Endothelial cell of umbilical vein (primary cell): ENCODE results near the gene DIABLO. TPM values are rescaled to one million over a fixed set of nuclear protein-coding genes. Genes with fewer than 3 reads are reported as not detected.

Source experiments
- BruUV-seq: library from RNA; stranded (reverse); fragments of 400-500 nt; replicated peaks from 2 replicates; lab custom pipeline; 2021; lab: Mats Ljungman, UMichigan
- CTCF ChIA-PET: fragments of 300-600, 350-600 bp; sonication (Branson Sonifier 250); formaldehyde crosslinking; loops from one replicate; lab custom pipeline; 2021; ENCODE audit warnings: antibody characterized with exemption, inconsistent platforms; lab: Charles Lee
- POLR2A ChIA-PET: fragments of 300-600, 350-600 bp; sonication (Branson Sonifier 250); formaldehyde crosslinking; loops from one replicate; lab custom pipeline; 2021; ENCODE audit warnings: antibody characterized with exemption, inconsistent platforms; lab: Charles Lee
- DNase-seq: peaks from one replicate; pipeline ENCODE4 v3.0.0-alpha.2; 2011; ENCODE audit warnings: low read depth, low spot score
- FAIRE-seq: peaks from 2 replicates; lab custom pipeline; 2011; peaks lifted over from hg19 to GRCh38; lab: Jason Lieb, UNC
- H2AFZ ChIP-seq: 2 replicates; pipeline ENCODE4 v1.6.0; 2012; ENCODE audit warnings: low read depth, low read length, control low read depth, inconsistent platforms
- H3K27ac ChIP-seq: 2 replicates; pipeline ENCODE4 v1.5.1; 2011; ENCODE audit warnings: low read depth, mild to moderate bottlenecking, control low read depth, low read length, moderate library complexity; ENCODE audit not compliant: insufficient read depth
- H3K27me3 ChIP-seq, 2 experiments: 2 replicates each; pipeline versions ENCODE4 v1.6.0 to v1.6.1; 2011; ENCODE audit warnings: low read length in 2 of 2, mixed read lengths in 1 of 2; ENCODE audit not compliant: control insufficient read depth in 2 of 2, insufficient read depth in 2 of 2
- H3K36me3 ChIP-seq, 2 experiments: 2 replicates in 1 of 2; 3 replicates in 1 of 2; pipeline ENCODE4 v1.5.1; 2011; ENCODE audit warnings: low read length in 2 of 2, mild to moderate bottlenecking in 1 of 2, moderate library complexity in 1 of 2; ENCODE audit not compliant: control insufficient read depth in 2 of 2, insufficient read depth in 2 of 2; ENCODE audit errors: extremely low read depth in 1 of 2
- H3K4me1 ChIP-seq: 3 replicates; pipeline ENCODE4 v1.5.1; 2011; ENCODE audit warnings: mild to moderate bottlenecking, low read length; ENCODE audit not compliant: control insufficient read depth, insufficient read depth; ENCODE audit errors: extremely low read depth
- H3K4me2 ChIP-seq: 2 replicates; pipeline ENCODE4 v1.6.1; 2011; ENCODE audit warnings: low read length, control low read depth, mixed read lengths; ENCODE audit not compliant: insufficient read depth
- H3K4me3 ChIP-seq, 3 experiments: fragments of 200-600 bp in 1 of 3; sonication (generic), shearing (Covaris generic) in 1 of 3; replicated peaks in 1 of 3; 2 replicates each; pipeline ENCODE4 v1.5.1; 2011 to 2016; ENCODE audit warnings: control low read depth in 3 of 3, low read length in 3 of 3, mild to moderate bottlenecking in 2 of 3, inconsistent platforms in 1 of 3, low read depth in 1 of 3, moderate library complexity in 1 of 3; ENCODE audit not compliant: insufficient read depth in 1 of 3
- H3K79me2 ChIP-seq: 2 replicates; pipeline ENCODE4 v1.6.0; 2012; ENCODE audit warnings: low read length, inconsistent platforms; ENCODE audit not compliant: control insufficient read depth, insufficient read depth
- H3K9ac ChIP-seq: replicated peaks from 2 replicates; pipeline ENCODE3; 2011; ENCODE audit warnings: low read length, control low read depth; ENCODE audit not compliant: insufficient read depth; ENCODE audit errors: extremely low read depth
- H3K9me1 ChIP-seq: replicated peaks from 3 replicates; pipeline ENCODE4 v1.6.0; 2011; ENCODE audit warnings: mild to moderate bottlenecking, low read length; ENCODE audit not compliant: control insufficient read depth, insufficient read depth; ENCODE audit errors: extremely low read depth
- H3K9me3 ChIP-seq: replicated peaks from 2 replicates; pipeline ENCODE4 v1.5.1; 2012; ENCODE audit warnings: low read length, inconsistent platforms; ENCODE audit not compliant: control insufficient read depth, insufficient read depth
- H4K20me1 ChIP-seq: replicated peaks from 2 replicates; pipeline ENCODE3; 2011; ENCODE audit warnings: mild to moderate bottlenecking, low read length; ENCODE audit not compliant: control insufficient read depth, insufficient read depth; ENCODE audit errors: extremely low read depth
- CTCF ChIP-seq, 2 donors: IDR thresholded peaks; 1 replicate in 1 of 2; 2 replicates in 1 of 2; pipeline ENCODE4 v1.5.1; 2011; ENCODE audit warnings: low read length in 2 of 2, mild to moderate bottlenecking in 2 of 2, moderate library complexity in 2 of 2, control low read depth in 1 of 2, inconsistent platforms in 1 of 2, low read depth in 1 of 2; ENCODE audit not compliant: insufficient read depth in 1 of 2; ENCODE audit errors: extremely low read depth in 1 of 2
- EZH2 ChIP-seq: IDR thresholded peaks from 2 replicates; pipeline ENCODE4 v1.6.1; 2012; ENCODE audit warnings: borderline replicate concordance, low read depth, mild to moderate bottlenecking, moderate library complexity, low read length, inconsistent platforms; ENCODE audit not compliant: severe bottlenecking
- FOS ChIP-seq: IDR thresholded peaks from 2 replicates; pipeline ENCODE4 v1.6.1; 2011; ENCODE audit warnings: mild to moderate bottlenecking, low read length, moderate library complexity, borderline replicate concordance; ENCODE audit not compliant: insufficient read depth
- GATA2 ChIP-seq: IDR thresholded peaks from 2 replicates; pipeline ENCODE4 v1.7.0; 2011; ENCODE audit warnings: low read depth, mild to moderate bottlenecking, moderate library complexity, mixed read lengths, low read length; ENCODE audit not compliant: insufficient read length, insufficient read depth
- JUN ChIP-seq: IDR thresholded peaks from 2 replicates; pipeline ENCODE4 v1.6.1; 2011; ENCODE audit warnings: borderline replicate concordance, low read depth; ENCODE audit not compliant: insufficient read length, insufficient read depth
- MAX ChIP-seq: IDR thresholded peaks from 2 replicates; pipeline ENCODE4 v1.6.1; 2011; ENCODE audit not compliant: insufficient read depth, insufficient read length
- MYC ChIP-seq: IDR thresholded peaks from one replicate; pipeline ENCODE4 v1.6.1; 2011; ENCODE audit warnings: mild to moderate bottlenecking, low read depth, low read length
- POLR2A ChIP-seq: IDR thresholded peaks from 2 replicates; pipeline ENCODE4 v1.6.1; 2012; ENCODE audit warnings: low read depth, mild to moderate bottlenecking, control low read depth, low read length
- POLR2AphosphoS5 ChIP-seq: IDR thresholded peaks from 2 replicates; pipeline ENCODE4 v1.6.1; 2012; ENCODE audit warnings: low read depth, mild to moderate bottlenecking, control low read depth, low read length, moderate library complexity; ENCODE audit not compliant: insufficient read depth
- dilution Hi-C: fragments of 300-500 bp; cut with MboI; formaldehyde crosslinking; loops from one replicate; pipeline ENCODE4 v1.15.0; 2019; ENCODE audit warnings: low sequenced_read_pairs; ENCODE audit not compliant: extremely low pct_ligation_motif_present
- intact Hi-C: fragments of 100-400 bp; cut with micrococcal nuclease; formaldehyde crosslinking; loops from one replicate; pipeline ENCODE4 v1.10.0; 2022
- polyA plus RNA-seq, 4 experiments: library from polyadenylated mRNA; depleted of rRNA in 3 of 4; stranded (reverse) in 3 of 4; unstranded in 1 of 4; fragments of >200 nt; gene quantifications; 2 replicates each; pipeline versions ENCODE4 v1.2.1 to v1.2.3, GENCODE V29; 2011 to 2012; ENCODE audit warnings: missing spikeins in 1 of 4
- total RNA-seq: library from RNA; stranded (reverse); gene quantifications from 2 replicates; pipeline ENCODE4 v1.2.3, GENCODE V29; 2021

The DIABLO gene
- total and polyA plus RNA-seq, 2 donors (not counting 3 experiments of a cell fraction or from before 2014, with no cell fraction given) = 49.9 to 55.4 TPM

- no peaks in the 10 kb centered on the region for H3K9me3 ChIP-seq
- no peaks in the 10 kb centered on the region for H3K27me3 ChIP-seq
- intact Hi-C loops (no loop called here), dilution Hi-C loops (no loop called here)
- POLR2A ChIA-PET = no interaction called here
- H3K79me2 ChIP-seq = no peaks in the 10 kb centered on the region
- no peak overlapping the region for H3K4me2 ChIP-seq
- FAIRE-seq (no peak), DNase-seq (no peak)
- no peak overlapping the region for H2AFZ ChIP-seq
- peaks cover 6 to 19% of the 10 kb centered on the region in 2 experiments for H3K36me3 ChIP-seq
- H3K27ac ChIP-seq = no peak overlapping the region
- CTCF ChIA-PET = no interaction called here
- H3K9me1 ChIP-seq = no peaks in the 10 kb centered on the region
- no peak overlapping the region for H3K4me3 ChIP-seq
- no peaks in the 10 kb centered on the region for H4K20me1 ChIP-seq
- H3K9ac ChIP-seq = no peak overlapping the region
- H3K4me1 ChIP-seq = no peaks in the 10 kb centered on the region
- TF ChIP-seq GATA2 (no peak), FOS (no peak), JUN (no peak), MAX (no peak), CTCF (IDR thresholded peaks at IDR 0.05; ENCODE audit: extremely low read depth in 1 of 2, insufficient read depth in 1 of 2, low read depth in 1 of 2, low read length in 2 of 2) (no peak), EZH2 (no peak), POLR2A (no peak), MYC (no peak), POLR2AphosphoS5 (no peak)
- no TSS peak for BruUV-seq
These were observed 49.6 kb upstream of the DIABLO start for GRCh38 chr12:122275459-122275858.
